Astrocyte of the cerebellum (primary cell): ENCODE measurements around the gene EMD.

Experiments
- DNase-seq: peaks from one replicate; pipeline ENCODE4 v3.0.0-alpha.2; 2011; ENCODE audit warnings: low read depth
- H3K4me3 ChIP-seq: 2 replicates; pipeline ENCODE4 v1.5.1; 2011; ENCODE audit warnings: mild to moderate bottlenecking, low read depth, low read length, moderate library complexity
- in situ Hi-C: cut with HindIII; loops from 2 replicates; pipeline ENCODE4 v1.10.0; 2017; ENCODE audit warnings: low sequenced_read_pairs
- TF ChIP-seq, protein P1 (sequence below): IDR thresholded peaks from 2 replicates; pipeline ENCODE4 v1.5.1; 2012; ENCODE audit warnings: low read length, low read depth, moderate library complexity, mild to moderate bottlenecking; ENCODE audit errors: missing control alignments

The EMD gene

DNA sequence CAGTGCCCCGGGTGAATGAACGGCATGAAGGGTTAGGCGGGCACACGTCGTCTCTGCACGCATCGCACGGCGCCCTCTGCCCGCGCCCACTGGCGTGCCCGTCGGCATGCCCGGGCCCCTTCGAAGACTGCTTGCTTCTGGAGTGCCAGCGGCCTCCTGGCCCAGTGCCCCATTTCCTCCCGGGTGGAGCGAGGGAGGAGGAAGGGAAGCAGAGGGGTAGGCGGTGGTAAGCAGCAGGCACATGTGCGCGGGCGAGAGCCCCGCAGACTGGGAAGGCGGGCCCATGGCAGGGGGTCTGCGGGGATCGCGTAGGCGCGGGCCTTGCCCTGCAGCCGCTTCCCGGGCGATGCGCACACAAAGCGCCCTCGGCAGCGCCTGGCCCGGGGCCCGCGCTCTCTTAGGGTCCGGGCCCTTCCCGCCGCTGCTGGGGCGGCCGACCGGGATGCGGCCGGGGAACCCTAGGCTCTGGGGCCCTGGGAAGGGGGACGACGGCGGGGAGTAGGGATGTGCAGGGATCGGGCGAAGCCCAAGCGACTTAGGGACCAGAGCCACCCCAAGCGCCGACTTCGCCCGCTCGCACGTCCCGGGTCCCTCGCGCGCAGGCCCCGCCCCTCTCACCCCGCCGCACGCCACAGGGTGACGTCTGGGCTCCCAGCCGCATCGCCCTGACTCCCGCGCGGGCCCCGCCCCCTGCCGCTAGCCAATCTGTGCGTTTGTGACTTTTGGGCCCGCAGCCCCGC is 866 bp upstream of the EMD start:
- DNase-seq, result no peak
- peak overlapping the region; percentile 41 for H3K4me3 ChIP-seq
- TF ChIP-seq, protein P1, sequence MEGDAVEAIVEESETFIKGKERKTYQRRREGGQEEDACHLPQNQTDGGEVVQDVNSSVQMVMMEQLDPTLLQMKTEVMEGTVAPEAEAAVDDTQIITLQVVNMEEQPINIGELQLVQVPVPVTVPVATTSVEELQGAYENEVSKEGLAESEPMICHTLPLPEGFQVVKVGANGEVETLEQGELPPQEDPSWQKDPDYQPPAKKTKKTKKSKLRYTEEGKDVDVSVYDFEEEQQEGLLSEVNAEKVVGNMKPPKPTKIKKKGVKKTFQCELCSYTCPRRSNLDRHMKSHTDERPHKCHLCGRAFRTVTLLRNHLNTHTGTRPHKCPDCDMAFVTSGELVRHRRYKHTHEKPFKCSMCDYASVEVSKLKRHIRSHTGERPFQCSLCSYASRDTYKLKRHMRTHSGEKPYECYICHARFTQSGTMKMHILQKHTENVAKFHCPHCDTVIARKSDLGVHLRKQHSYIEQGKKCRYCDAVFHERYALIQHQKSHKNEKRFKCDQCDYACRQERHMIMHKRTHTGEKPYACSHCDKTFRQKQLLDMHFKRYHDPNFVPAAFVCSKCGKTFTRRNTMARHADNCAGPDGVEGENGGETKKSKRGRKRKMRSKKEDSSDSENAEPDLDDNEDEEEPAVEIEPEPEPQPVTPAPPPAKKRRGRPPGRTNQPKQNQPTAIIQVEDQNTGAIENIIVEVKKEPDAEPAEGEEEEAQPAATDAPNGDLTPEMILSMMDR, result no peak
- in situ Hi-C loops, result no loop called here

DNA sequence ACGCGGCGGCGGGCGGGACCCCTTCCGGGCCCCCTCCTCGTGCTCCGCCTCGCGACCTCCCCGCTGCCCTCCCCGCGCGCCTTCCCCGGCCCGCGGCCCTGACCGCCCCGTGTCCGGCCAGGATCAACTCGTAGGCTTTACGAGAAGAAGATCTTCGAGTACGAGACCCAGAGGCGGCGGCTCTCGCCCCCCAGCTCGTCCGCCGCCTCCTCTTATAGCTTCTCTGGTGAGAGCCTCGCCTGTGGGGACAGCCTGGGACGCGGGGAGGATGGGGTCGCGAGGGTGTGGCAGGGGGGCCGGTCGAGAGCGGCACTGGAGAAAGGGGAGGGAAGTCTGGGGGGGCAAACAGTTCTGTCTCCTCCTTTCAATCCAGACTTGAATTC is 465 bp downstream of the EMD start:
- in situ Hi-C loops, result no loop called here

DNA sequence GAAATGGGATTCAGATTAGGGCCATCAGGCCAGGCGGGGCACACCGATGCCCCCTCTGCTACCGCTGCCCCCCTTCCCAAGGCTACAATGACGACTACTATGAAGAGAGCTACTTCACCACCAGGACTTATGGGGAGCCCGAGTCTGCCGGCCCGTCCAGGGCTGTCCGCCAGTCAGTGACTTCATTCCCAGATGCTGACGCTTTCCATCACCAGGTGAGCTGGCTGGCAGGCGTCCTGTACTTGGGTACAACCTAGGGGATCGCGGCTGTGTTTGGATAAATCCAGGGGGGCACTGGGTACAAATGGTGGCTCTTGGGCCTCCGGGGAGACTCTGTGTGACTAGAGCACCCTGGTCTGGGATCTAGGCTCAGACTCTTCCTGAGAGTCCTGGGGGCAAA is 1.1 kb downstream of the EMD start:
- H3K4me3 ChIP-seq, result peak overlapping the region; percentile 71
- no peak for DNase-seq
- TF ChIP-seq, protein P1, result no peak
- in situ Hi-C loops, result no loop called here

More for the DNA sequence above, 465 bp downstream of the EMD start:
- DNase-seq, result no peak
- TF ChIP-seq, protein P1, result no peak
- peak overlapping the region; percentile 71 for H3K4me3 ChIP-seq

DNA sequence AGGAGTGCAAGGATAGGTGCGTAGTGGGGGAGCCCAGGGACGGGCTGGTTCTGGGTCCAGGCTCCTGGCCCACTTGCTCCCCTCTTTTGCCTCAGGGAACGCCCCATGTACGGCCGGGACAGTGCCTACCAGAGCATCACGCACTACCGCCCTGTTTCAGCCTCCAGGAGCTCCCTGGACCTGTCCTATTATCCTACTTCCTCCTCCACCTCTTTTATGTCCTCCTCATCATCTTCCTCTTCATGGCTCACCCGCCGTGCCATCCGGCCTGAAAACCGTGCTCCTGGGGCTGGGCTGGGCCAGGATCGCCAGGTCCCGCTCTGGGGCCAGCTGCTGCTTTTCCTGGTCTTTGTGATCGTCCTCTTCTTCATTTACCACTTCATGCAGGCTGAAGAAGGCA is 1.7 kb downstream of the EMD start:
- in situ Hi-C loops, result no loop called here
- H3K4me3 ChIP-seq, result peak overlapping the region; percentile 71
- TF ChIP-seq, protein P1, result no peak
- DNase-seq, result no peak

DNA sequence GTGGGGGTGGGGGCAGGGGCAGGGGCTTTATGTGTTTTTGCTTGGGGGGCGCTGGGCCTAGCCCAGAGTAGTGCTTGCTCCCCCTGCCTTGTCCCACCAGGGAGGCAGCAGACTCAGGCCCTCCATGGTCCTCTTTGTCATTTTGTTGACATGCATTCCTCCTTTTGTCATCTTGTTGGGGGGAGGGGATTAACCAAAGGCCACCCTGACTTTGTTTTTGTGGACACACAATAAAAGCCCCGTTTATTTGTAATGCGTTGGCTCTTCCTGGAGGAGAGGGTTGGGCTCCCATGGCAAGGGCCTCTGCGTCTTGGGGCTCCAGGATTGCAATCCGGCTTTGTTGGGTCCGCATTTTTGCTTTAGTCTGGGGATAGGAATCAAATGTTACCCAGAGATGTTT is 2.2 kb downstream of the EMD start:
- no peak for DNase-seq
- no peak overlapping the region for H3K4me3 ChIP-seq
- in situ Hi-C loops, result no loop called here
- TF ChIP-seq, protein P1, result no peak

DNA sequence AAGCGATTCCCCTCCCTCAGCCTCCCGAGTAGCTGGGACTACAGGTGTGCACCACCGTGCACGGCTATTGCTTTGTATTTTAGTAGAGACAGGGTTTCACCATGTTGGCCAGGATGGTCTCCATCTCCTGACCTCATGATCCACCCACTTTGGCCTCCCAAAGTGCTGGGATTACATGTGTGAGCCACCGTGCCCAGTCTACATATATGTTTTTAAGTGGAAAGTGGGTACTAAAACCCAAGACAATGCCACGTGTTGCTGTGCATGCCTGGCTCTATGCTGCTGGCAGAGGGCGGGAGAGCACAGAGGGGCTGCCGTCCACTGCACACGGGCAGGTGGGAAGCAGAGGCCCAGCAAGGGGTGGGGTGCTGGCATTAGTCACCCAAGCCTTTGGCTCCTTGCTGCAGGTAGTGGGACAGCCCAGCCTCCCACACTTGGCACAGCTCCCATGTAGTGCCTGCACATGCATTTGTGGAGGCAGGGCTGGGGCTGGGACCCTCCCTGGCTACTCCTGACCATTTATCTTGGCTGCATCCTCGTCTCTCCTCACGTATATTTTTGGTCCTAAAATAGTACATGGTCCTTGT is 3.5 kb downstream of the EMD start:
- TF ChIP-seq, protein P1, result no peak

More for the DNA sequence above, 3.5 kb downstream of the EMD start:
- no peak overlapping the region for H3K4me3 ChIP-seq
- no peak for DNase-seq
- in situ Hi-C loops, result no loop called here
